HG03135 (cell line): ENCODE results near the gene CBFA2T2.
"Not testable (repeated sequence)": the region's sequence is repeated elsewhere in the genome, so short reads cannot be mapped to it uniquely, and the experiment has no call there.

Experiments used
- ATAC-seq: cut with Tn5 transposase; IDR thresholded peaks from one replicate; pipeline ENCODE4 v1.9.1; 2021; ENCODE audit warnings: mild to moderate bottlenecking, moderate library complexity; ENCODE audit not compliant: unreplicated experiment

CBFA2T2 gene

GRCh38 chr20:33501000-33501399, 11.1 kb downstream of the CBFA2T2 start:
- ATAC-seq = no peak

- no peak for ATAC-seq
These were observed 13.7 kb downstream of the CBFA2T2 start for GRCh38 chr20:33503564-33503963.

- no peak for ATAC-seq
These were observed 16.7 kb downstream of the CBFA2T2 start for GRCh38 chr20:33506576-33506975.

GRCh38 chr20:33507461-33507860, 17.6 kb downstream of the CBFA2T2 start:
- ATAC-seq = no peak

GRCh38 chr20:33508015-33508414, 18.1 kb downstream of the CBFA2T2 start:
- ATAC-seq = not testable (repeated sequence)

- ATAC-seq = not testable (repeated sequence)
These were observed 19.2 kb downstream of the CBFA2T2 start for GRCh38 chr20:33509057-33509456.

GRCh38 chr20:33511876-33512275, 22.0 kb downstream of the CBFA2T2 start:
- not testable (repeated sequence) for ATAC-seq

GRCh38 chr20:33515569-33516216, 25.8 kb downstream of the CBFA2T2 start:
- no peak for ATAC-seq

GRCh38 chr20:33516882-33517281, 27.0 kb downstream of the CBFA2T2 start:
- no peak for ATAC-seq

GRCh38 chr20:33518071-33518470, 28.2 kb downstream of the CBFA2T2 start:
- ATAC-seq = no peak

GRCh38 chr20:33521461-33521860, 31.6 kb downstream of the CBFA2T2 start:
- ATAC-seq = no peak

GRCh38 chr20:33522256-33522820, 32.4 kb downstream of the CBFA2T2 start:
- no peak for ATAC-seq

GRCh38 chr20:33524261-33524660, 34.4 kb downstream of the CBFA2T2 start:
- no peak for ATAC-seq

GRCh38 chr20:33526769-33527168, 36.9 kb downstream of the CBFA2T2 start:
- no peak for ATAC-seq

- no peak for ATAC-seq
These were observed 41.4 kb downstream of the CBFA2T2 start for GRCh38 chr20:33531047-33531877.

- ATAC-seq = no peak
These were observed 42.0 kb downstream of the CBFA2T2 start for GRCh38 chr20:33531885-33532284.

- ATAC-seq = no peak
These were observed 43.0 kb downstream of the CBFA2T2 start for GRCh38 chr20:33532753-33533459.

- ATAC-seq = not testable (repeated sequence)
These were observed 45.8 kb downstream of the CBFA2T2 start for GRCh38 chr20:33535717-33536116.

GRCh38 chr20:33537608-33538007, 47.7 kb downstream of the CBFA2T2 start:
- ATAC-seq = no peak

- ATAC-seq = no peak
These were observed 49.2 kb downstream of the CBFA2T2 start for GRCh38 chr20:33539129-33539528.

GRCh38 chr20:33540427-33540826, 50.5 kb downstream of the CBFA2T2 start:
- no peak for ATAC-seq
